Smooth muscle cell (in vitro differentiated cells): Measurements from ENCODE around the gene PDHB. TPM values are rescaled to one million over a fixed set of nuclear protein-coding genes. Genes with fewer than 3 reads are reported as not detected.

ENCODE experiments used
- DNase-seq: peaks from one replicate; lab custom pipeline; 2025; ENCODE audit not compliant: unreplicated experiment; lab: John Stamatoyannopoulos, UW
- H2AFZ ChIP-seq: fragments of 200-600 bp; sonication (generic); 2 replicates; pipeline ENCODE4 v1.6.0; 2016; ENCODE audit warnings: antibody characterized with exemption, low read depth, mild to moderate bottlenecking
- H3F3A ChIP-seq: fragments of 200-600 bp; sonication (generic); 2 replicates; pipeline ENCODE4 v1.6.0; 2017; ENCODE audit warnings: antibody characterized with exemption, low read depth
- H3K27ac ChIP-seq: fragments of 200-600 bp; sonication (generic); 2 replicates; pipeline ENCODE4 v1.5.1; 2016; ENCODE audit warnings: low read depth, mild to moderate bottlenecking
- H3K27me3 ChIP-seq: fragments of 200-600 bp; sonication (generic); 2 replicates; pipeline ENCODE4 v1.6.1; 2016; ENCODE audit warnings: low read depth, mild to moderate bottlenecking
- H3K36me3 ChIP-seq: fragments of 200-600 bp; sonication (generic); 2 replicates; pipeline ENCODE4 v1.5.1; 2016; ENCODE audit warnings: low read depth
- H3K4me1 ChIP-seq: fragments of 200-600 bp; sonication (generic); 2 replicates; pipeline ENCODE4 v1.5.1; 2016; ENCODE audit warnings: low read depth
- H3K4me2 ChIP-seq: fragments of 200-600 bp; sonication (generic); 2 replicates; pipeline ENCODE4 v1.6.0; 2016; ENCODE audit warnings: mild to moderate bottlenecking
- H3K4me3 ChIP-seq: fragments of 200-600 bp; sonication (generic); 2 replicates; pipeline ENCODE4 v1.5.1; 2016; ENCODE audit warnings: mild to moderate bottlenecking
- H3K79me2 ChIP-seq: fragments of 200-600 bp; sonication (generic); 2 replicates; pipeline ENCODE4 v1.6.0; 2016; ENCODE audit warnings: low read depth, mild to moderate bottlenecking
- H3K9ac ChIP-seq: fragments of 200-600 bp; sonication (generic); 2 replicates; pipeline ENCODE4 v1.6.0; 2016; ENCODE audit warnings: low read depth
- H3K9me3 ChIP-seq: fragments of 200-600 bp; sonication (generic); replicated peaks from 2 replicates; pipeline ENCODE4 v1.5.1; 2016; ENCODE audit warnings: low read depth
- H4K20me1 ChIP-seq: fragments of 200-600 bp; sonication (generic); 2 replicates; pipeline ENCODE4 v1.6.0; 2016; ENCODE audit warnings: low read depth
- WGBS: methylation state at CpG from one replicate; pipeline ENCODE4 v1.1.7; 2016; ENCODE audit warnings: low lambda C conversion rate; 5-methylcytosine and 5-hydroxymethylcytosine counted together
- polyA plus RNA-seq: library from polyadenylated mRNA; unstranded; fragments of >200 nt; fragmentation: Nextera tagmentation; extraction: Ambion mirVana; gene quantifications from 2 replicates; pipeline ENCODE4 v1.2.1, GENCODE V29; 2016
- total RNA-seq: library from RNA; depleted of rRNA; stranded (reverse); fragments of >200 nt; gene quantifications from 2 replicates; pipeline ENCODE4 v1.2.3, GENCODE V29; 2014
- TF ChIP-seq, protein P1 (sequence below): fragments of 200-600 bp; sonication (generic); IDR thresholded peaks from 2 replicates; pipeline ENCODE4 v1.5.1; 2017; ENCODE audit warnings: borderline replicate concordance, mild to moderate bottlenecking, antibody characterized with exemption; ENCODE audit not compliant: insufficient read depth, poor library complexity, severe bottlenecking

PDHB gene
- total and polyA plus RNA-seq, 2 experiments from 2014 or later: 123 to 128 TPM

DNA sequence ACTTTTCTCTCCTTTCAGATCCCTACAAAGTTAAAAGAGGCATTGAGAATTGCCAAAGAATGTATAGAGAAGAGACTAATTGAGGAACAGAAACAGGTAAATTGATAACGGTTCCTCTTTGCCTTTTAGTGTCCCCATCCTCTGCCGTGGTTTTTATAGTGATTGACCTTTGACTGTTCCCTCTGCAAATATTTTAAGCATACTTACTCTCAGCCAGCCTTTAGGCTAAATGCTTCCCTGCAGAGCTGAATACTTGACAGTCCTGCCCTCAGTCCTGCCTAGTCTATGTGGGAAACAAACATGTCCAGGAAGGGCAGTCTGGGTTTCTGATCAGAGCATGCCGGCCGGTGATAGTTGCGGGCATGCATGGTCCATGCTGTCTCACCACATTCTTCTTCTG lies 24.7 kb downstream of the PDHB start:
- Histone ChIP-seq H3F3A (peaks cover 4% of the 10 kb centered on the region), H2AFZ (no peak overlapping the region), H3K79me2 (no peaks in the 10 kb centered on the region), H3K36me3 (no peaks in the 10 kb centered on the region), H3K4me2 (no peak overlapping the region), H3K9ac (no peak overlapping the region), H4K20me1 (no peaks in the 10 kb centered on the region), H3K27ac (no peak overlapping the region), H3K4me1 (peaks cover 9% of the 10 kb centered on the region), H3K4me3 (no peak overlapping the region), H3K27me3 (no peaks in the 10 kb centered on the region), H3K9me3 (no peaks in the 10 kb centered on the region)
- no peak for DNase-seq
- TF ChIP-seq, protein P1, sequence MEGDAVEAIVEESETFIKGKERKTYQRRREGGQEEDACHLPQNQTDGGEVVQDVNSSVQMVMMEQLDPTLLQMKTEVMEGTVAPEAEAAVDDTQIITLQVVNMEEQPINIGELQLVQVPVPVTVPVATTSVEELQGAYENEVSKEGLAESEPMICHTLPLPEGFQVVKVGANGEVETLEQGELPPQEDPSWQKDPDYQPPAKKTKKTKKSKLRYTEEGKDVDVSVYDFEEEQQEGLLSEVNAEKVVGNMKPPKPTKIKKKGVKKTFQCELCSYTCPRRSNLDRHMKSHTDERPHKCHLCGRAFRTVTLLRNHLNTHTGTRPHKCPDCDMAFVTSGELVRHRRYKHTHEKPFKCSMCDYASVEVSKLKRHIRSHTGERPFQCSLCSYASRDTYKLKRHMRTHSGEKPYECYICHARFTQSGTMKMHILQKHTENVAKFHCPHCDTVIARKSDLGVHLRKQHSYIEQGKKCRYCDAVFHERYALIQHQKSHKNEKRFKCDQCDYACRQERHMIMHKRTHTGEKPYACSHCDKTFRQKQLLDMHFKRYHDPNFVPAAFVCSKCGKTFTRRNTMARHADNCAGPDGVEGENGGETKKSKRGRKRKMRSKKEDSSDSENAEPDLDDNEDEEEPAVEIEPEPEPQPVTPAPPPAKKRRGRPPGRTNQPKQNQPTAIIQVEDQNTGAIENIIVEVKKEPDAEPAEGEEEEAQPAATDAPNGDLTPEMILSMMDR: no peak
- WGBS: 90% methylated on average over 5 of the region's 5 CpGs

DNA sequence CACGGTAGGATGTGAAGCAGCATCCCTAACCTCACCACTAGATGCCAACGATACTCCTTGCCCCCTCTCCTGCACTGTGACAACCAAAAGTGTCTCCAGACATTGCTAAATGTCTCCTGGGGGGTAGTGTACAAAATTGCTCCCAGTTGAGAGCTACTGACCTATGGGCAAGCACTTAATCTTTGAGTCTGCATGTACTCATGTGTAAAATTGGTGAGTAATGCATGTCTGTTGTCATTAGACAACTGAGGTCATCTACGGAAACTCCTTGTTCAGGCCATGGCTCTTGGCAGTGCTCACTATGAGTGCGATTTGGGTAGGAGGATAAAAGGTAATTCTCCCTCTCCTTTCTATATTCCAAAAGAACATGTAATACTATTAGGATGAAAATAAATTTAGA lies 29.2 kb downstream of the PDHB start:
- H3K79me2 ChIP-seq: no peaks in the 10 kb centered on the region
- H3K9ac ChIP-seq: peak overlapping the region; percentile 48
- H3K4me3 ChIP-seq: no peak overlapping the region
- TF ChIP-seq, protein P1: no peak
- H4K20me1 ChIP-seq: no peaks in the 10 kb centered on the region
- DNase-seq: no peak
- WGBS: 38% methylated on average over 4 of the region's 4 CpGs
- no peaks in the 10 kb centered on the region for H3K27me3 ChIP-seq
- peaks cover 3% of the 10 kb centered on the region for H3F3A ChIP-seq
- H3K4me2 ChIP-seq: peak overlapping the region; percentile 23
- no peaks in the 10 kb centered on the region for H3K9me3 ChIP-seq
- no peak overlapping the region for H2AFZ ChIP-seq
- H3K4me1 ChIP-seq: no peaks in the 10 kb centered on the region
- peak overlapping the region; percentile 87 for H3K27ac ChIP-seq
- H3K36me3 ChIP-seq: no peaks in the 10 kb centered on the region

DNA sequence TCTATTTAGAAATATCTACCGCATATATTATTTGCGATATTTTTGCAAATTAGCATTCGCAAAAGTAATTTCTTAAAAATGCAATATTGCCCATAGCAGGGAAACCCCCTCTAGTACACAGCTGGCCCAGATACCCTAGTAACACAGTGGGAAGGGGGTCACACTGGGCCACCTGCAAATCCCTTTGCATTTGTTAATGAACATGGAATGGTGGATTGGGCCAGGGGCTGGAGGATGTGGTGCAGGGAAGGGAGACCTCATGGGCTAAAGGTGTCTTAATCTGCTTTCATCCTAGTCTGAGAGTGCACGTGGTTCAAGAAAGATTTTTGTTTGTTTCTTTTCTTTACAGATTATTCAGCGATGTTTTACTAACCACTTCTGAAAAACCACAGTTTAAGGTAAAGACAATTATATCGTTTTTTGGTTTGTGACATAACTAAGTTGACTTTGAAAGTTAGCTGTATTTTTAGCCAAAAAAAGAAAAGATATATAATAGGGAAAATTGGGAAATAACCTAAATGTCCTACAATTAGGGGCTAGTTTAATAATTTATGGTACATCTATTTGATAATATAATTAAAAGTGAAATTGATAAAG lies 30.0 kb downstream of the PDHB start:
- Histone ChIP-seq H2AFZ (no peak overlapping the region), H3K9me3 (no peaks in the 10 kb centered on the region), H3K4me3 (no peak overlapping the region), H3K79me2 (no peaks in the 10 kb centered on the region), H3F3A (peaks cover 3% of the 10 kb centered on the region), H3K27me3 (no peaks in the 10 kb centered on the region), H3K9ac (no peak overlapping the region), H3K4me2 (peak overlapping the region; percentile 17), H4K20me1 (no peaks in the 10 kb centered on the region), H3K27ac (peak overlapping the region; percentile 87), H3K36me3 (no peaks in the 10 kb centered on the region), H3K4me1 (no peaks in the 10 kb centered on the region)
- TF ChIP-seq, protein P1: no peak
- no peak for DNase-seq
- WGBS: 83% methylated on average over 6 of the region's 6 CpGs
